ENCODE measurements around the gene LIFR. TPM values are rescaled to one million over a fixed set of nuclear protein-coding genes. Genes with fewer than 3 reads are reported as not detected.

The LIFR gene
- total RNA-seq, 1 donor from 2014 or later: 2.2 TPM

DNA sequence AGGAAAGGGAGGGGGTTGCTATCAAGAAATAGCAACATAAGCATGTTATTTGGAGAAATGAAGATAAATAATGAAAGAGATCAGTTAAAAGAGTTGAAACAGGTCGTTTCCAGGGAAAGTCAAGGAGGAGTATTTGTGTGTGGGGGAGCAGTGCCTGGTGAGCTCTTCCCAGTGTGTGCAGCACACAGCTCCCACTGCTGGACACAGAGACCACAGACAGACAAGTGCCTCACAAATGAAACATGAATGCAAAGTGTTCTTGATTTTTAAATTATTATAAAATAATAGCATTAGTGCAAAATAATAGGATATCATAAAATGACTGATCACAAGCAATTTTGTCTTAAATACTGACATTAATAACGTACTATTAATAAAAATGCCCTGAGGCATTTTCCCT is 40.8 kb downstream of the LIFR start:
- no peaks in the 10 kb centered on the region for H3K9me3 ChIP-seq (ENCODE audit: low read depth)
- H3K27me3 ChIP-seq: no peaks in the 10 kb centered on the region
- peak; percentile 30 for DNase-seq (ENCODE audit: low spot score)
- H3K9ac ChIP-seq: no peak overlapping the region
- no peak overlapping the region for H3K27ac ChIP-seq
- H3K36me3 Mint-ChIP-seq: peaks cover 16% of the 10 kb centered on the region
- H3K4me3 ChIP-seq: no peak overlapping the region
- no peaks in the 10 kb centered on the region for H3K4me1 ChIP-seq
- no peaks in the 10 kb centered on the region for H3F3A ChIP-seq (ENCODE audit: low read depth)
- H3K4me3 Mint-ChIP-seq: no peak overlapping the region
- no peak overlapping the region for H2AFZ ChIP-seq (replicated peaks)
- TF ChIP-seq, protein P1, sequence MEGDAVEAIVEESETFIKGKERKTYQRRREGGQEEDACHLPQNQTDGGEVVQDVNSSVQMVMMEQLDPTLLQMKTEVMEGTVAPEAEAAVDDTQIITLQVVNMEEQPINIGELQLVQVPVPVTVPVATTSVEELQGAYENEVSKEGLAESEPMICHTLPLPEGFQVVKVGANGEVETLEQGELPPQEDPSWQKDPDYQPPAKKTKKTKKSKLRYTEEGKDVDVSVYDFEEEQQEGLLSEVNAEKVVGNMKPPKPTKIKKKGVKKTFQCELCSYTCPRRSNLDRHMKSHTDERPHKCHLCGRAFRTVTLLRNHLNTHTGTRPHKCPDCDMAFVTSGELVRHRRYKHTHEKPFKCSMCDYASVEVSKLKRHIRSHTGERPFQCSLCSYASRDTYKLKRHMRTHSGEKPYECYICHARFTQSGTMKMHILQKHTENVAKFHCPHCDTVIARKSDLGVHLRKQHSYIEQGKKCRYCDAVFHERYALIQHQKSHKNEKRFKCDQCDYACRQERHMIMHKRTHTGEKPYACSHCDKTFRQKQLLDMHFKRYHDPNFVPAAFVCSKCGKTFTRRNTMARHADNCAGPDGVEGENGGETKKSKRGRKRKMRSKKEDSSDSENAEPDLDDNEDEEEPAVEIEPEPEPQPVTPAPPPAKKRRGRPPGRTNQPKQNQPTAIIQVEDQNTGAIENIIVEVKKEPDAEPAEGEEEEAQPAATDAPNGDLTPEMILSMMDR (IDR thresholded peaks at IDR 0.05): peak; percentile 45
- no peak for TF ChIP-seq EZH2phosphoT487 (IDR thresholded peaks at IDR 0.05)
- no peak for TF ChIP-seq EZH2 (IDR thresholded peaks at IDR 0.05)
- no peaks in the 10 kb centered on the region for H3K27me3 Mint-ChIP-seq (ENCODE audit: insufficient read depth, low read depth)
- no peaks in the 10 kb centered on the region for H4K20me1 ChIP-seq (ENCODE audit: low read depth)
- no peak overlapping the region for H3K4me2 ChIP-seq
- H3K4me1 Mint-ChIP-seq: peaks cover 7% of the 10 kb centered on the region
- peaks cover 1% of the 10 kb centered on the region for H3K9me3 Mint-ChIP-seq
- H3K36me3 ChIP-seq: no peaks in the 10 kb centered on the region
- H3K27ac Mint-ChIP-seq: no peak overlapping the region
- no peaks in the 10 kb centered on the region for H3K79me2 ChIP-seq (ENCODE audit: low read depth)

DNA sequence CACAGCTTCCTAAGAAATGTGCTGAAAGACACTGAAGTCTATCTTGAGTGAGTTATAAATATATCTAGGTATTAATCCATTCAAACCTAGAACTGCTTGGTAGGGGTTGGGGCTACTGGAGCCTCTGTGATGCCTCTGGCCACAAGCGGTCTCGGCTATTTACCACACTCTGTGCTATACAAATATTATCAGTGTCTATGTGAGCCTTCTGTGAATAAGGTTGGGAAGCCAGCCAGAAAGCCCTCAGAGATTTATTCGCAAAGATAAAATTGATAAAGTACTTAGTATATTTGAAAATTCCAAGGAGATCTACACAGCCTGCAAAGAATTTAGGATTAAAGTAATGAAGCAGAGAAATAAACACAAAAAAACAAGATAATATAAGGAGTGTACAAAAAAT is 41.4 kb downstream of the LIFR start:
- H3K4me1 ChIP-seq: no peaks in the 10 kb centered on the region
- Mint-ChIP-seq H3K4me3 (no peak overlapping the region), H3K27ac (no peak overlapping the region), H3K36me3 (peaks cover 16% of the 10 kb centered on the region), H3K9me3 (peaks cover 1% of the 10 kb centered on the region), H3K4me1 (peaks cover 7% of the 10 kb centered on the region), H3K27me3 (ENCODE audit: insufficient read depth, low read depth) (no peaks in the 10 kb centered on the region)
- no peaks in the 10 kb centered on the region for H3K9me3 ChIP-seq (ENCODE audit: low read depth)
- no peak overlapping the region for H2AFZ ChIP-seq (replicated peaks)
- H3K9ac ChIP-seq: no peak overlapping the region
- no peak overlapping the region for H3K4me3 ChIP-seq
- H3K79me2 ChIP-seq (ENCODE audit: low read depth): no peaks in the 10 kb centered on the region
- no peak for TF ChIP-seq EZH2phosphoT487 (IDR thresholded peaks at IDR 0.05)
- TF ChIP-seq, protein P1 (IDR thresholded peaks at IDR 0.05): no peak
- TF ChIP-seq EZH2 (IDR thresholded peaks at IDR 0.05): no peak
- H3F3A ChIP-seq (ENCODE audit: low read depth): no peaks in the 10 kb centered on the region
- no peak overlapping the region for H3K27ac ChIP-seq
- H3K36me3 ChIP-seq: no peaks in the 10 kb centered on the region
- H3K4me2 ChIP-seq: no peak overlapping the region
- H4K20me1 ChIP-seq (ENCODE audit: low read depth): no peaks in the 10 kb centered on the region
- no peaks in the 10 kb centered on the region for H3K27me3 ChIP-seq
- no peak for DNase-seq (ENCODE audit: low spot score)

DNA sequence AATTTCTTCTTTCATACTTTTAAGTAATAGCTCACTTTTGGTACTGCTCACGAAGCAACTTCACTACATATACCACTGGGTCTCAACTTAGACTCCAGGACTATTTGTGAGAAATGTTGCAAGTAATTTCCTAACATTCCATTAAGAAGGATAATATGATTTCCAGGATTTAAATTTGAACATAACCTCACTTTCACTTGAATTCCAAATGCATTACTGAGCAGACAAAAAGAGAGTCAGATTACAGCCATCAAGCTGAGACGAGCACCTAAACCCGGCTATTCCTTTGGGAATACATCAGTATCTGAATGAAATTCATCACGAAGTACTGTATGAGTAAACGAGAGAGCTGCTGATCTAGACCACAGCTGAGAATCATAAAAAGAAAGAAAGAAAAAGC is 47.3 kb downstream of the LIFR start:
- Histone ChIP-seq H3K9me3 (ENCODE audit: low read depth) (no peaks in the 10 kb centered on the region), H3K4me1 (no peaks in the 10 kb centered on the region), H3K36me3 (no peaks in the 10 kb centered on the region), H3K4me3 (no peak overlapping the region), H4K20me1 (ENCODE audit: low read depth) (no peaks in the 10 kb centered on the region), H3K4me2 (no peak overlapping the region), H3K27me3 (no peaks in the 10 kb centered on the region), H3K9ac (no peak overlapping the region), H3F3A (ENCODE audit: low read depth) (no peaks in the 10 kb centered on the region), H2AFZ (replicated peaks) (no peak overlapping the region), H3K27ac (no peak overlapping the region), H3K79me2 (ENCODE audit: low read depth) (no peaks in the 10 kb centered on the region)
- Mint-ChIP-seq H3K4me1 (peaks cover 12% of the 10 kb centered on the region), H3K27me3 (ENCODE audit: insufficient read depth, low read depth) (no peaks in the 10 kb centered on the region), H3K27ac (no peak overlapping the region), H3K36me3 (peaks cover 7% of the 10 kb centered on the region), H3K4me3 (no peak overlapping the region), H3K9me3 (no peaks in the 10 kb centered on the region)
- no peak for DNase-seq (ENCODE audit: low spot score)
- TF ChIP-seq, protein P1 (IDR thresholded peaks at IDR 0.05): no peak
- TF ChIP-seq EZH2phosphoT487 (IDR thresholded peaks at IDR 0.05) (no peak), EZH2 (IDR thresholded peaks at IDR 0.05) (no peak)
